Astrocyte (in vitro differentiated cells and primary cell): ENCODE measurements around the gene TOLLIP. TPM values are rescaled to one million over a fixed set of nuclear protein-coding genes. Genes with fewer than 3 reads are reported as not detected.
"Not testable (repeated sequence)": the region's sequence is repeated elsewhere in the genome, so short reads cannot be mapped to it uniquely, and the experiment has no call there.

Source experiments
- DNase-seq: peaks from one replicate; pipeline ENCODE4 v3.0.0-alpha.2; 2010; ENCODE audit warnings: low read depth
- FAIRE-seq: peaks from 2 replicates; lab custom pipeline; 2011; peaks lifted over from hg19 to GRCh38; lab: Jason Lieb, UNC
- H2AFZ ChIP-seq: 2 replicates; pipeline ENCODE4 v1.6.0; 2012; ENCODE audit warnings: low read depth, low read length, inconsistent platforms
- H3K27ac ChIP-seq: 2 replicates; pipeline ENCODE4 v1.5.1; 2011; ENCODE audit warnings: low read depth, low read length, inconsistent platforms
- H3K27me3 ChIP-seq: 2 replicates; pipeline ENCODE4 v1.6.0; 2011; ENCODE audit warnings: low read length, inconsistent platforms; ENCODE audit not compliant: insufficient read depth
- H3K36me3 ChIP-seq: 2 replicates; pipeline ENCODE4 v1.5.1; 2011; ENCODE audit warnings: low read length, inconsistent platforms; ENCODE audit not compliant: insufficient read depth
- H3K4me1 ChIP-seq: 2 replicates; pipeline ENCODE4 v1.5.1; 2011; ENCODE audit warnings: low read length, inconsistent platforms; ENCODE audit not compliant: insufficient read depth
- H3K4me2 ChIP-seq: 2 replicates; pipeline ENCODE4 v1.6.0; 2012; ENCODE audit warnings: low read length, inconsistent platforms
- H3K4me3 ChIP-seq: 2 replicates; pipeline ENCODE4 v1.5.1; 2011; ENCODE audit warnings: low read depth, mild to moderate bottlenecking, low read length, inconsistent platforms; ENCODE audit not compliant: insufficient read depth
- H3K79me2 ChIP-seq: 2 replicates; pipeline ENCODE4 v1.6.0; 2012; ENCODE audit warnings: mild to moderate bottlenecking, low read length, inconsistent platforms; ENCODE audit not compliant: insufficient read depth
- H3K9ac ChIP-seq: 2 replicates; pipeline ENCODE4 v1.6.0; 2012; ENCODE audit warnings: mild to moderate bottlenecking, low read length, inconsistent platforms
- H3K9me3 ChIP-seq: 2 replicates; pipeline ENCODE4 v1.5.1; 2012; ENCODE audit warnings: low read depth, mild to moderate bottlenecking, low read length, inconsistent platforms; ENCODE audit not compliant: insufficient read depth
- H4K20me1 ChIP-seq: 2 replicates; pipeline ENCODE4 v1.6.0; 2012; ENCODE audit warnings: low read length, inconsistent platforms; ENCODE audit not compliant: insufficient read depth
- H3K27ac Mint-ChIP-seq: one replicate; pipeline ENCODE4 v1.8.0; 2021; ENCODE audit warnings: mild to moderate bottlenecking, mixed read lengths; ENCODE audit not compliant: unreplicated experiment
- H3K27me3 Mint-ChIP-seq: one replicate; pipeline ENCODE4 v1.8.0; 2021; ENCODE audit warnings: low read depth, mixed read lengths; ENCODE audit not compliant: unreplicated experiment
- H3K36me3 Mint-ChIP-seq: one replicate; pipeline ENCODE4 v1.8.0; 2021; ENCODE audit warnings: low read depth, mixed read lengths; ENCODE audit not compliant: unreplicated experiment
- H3K4me1 Mint-ChIP-seq: one replicate; pipeline ENCODE4 v1.8.0; 2021; ENCODE audit warnings: low read depth, mixed read lengths; ENCODE audit not compliant: unreplicated experiment
- H3K4me3 Mint-ChIP-seq: one replicate; pipeline ENCODE4 v1.8.0; 2021; ENCODE audit warnings: mild to moderate bottlenecking, moderate library complexity, mixed read lengths; ENCODE audit not compliant: unreplicated experiment
- H3K9me3 Mint-ChIP-seq: one replicate; pipeline ENCODE4 v1.8.0; 2021; ENCODE audit warnings: mild to moderate bottlenecking, mixed read lengths; ENCODE audit not compliant: unreplicated experiment
- CTCF ChIP-seq: IDR thresholded peaks from 2 replicates; pipeline ENCODE4 v1.5.1; 2011; ENCODE audit warnings: low read depth, mild to moderate bottlenecking, inconsistent platforms, low read length, moderate library complexity; ENCODE audit not compliant: insufficient read depth
- EZH2 ChIP-seq: IDR thresholded peaks from 2 replicates; pipeline ENCODE4 v1.6.1; 2012; ENCODE audit warnings: mild to moderate bottlenecking, low read length, inconsistent platforms; ENCODE audit not compliant: insufficient read depth
- total RNA-seq: library from RNA; stranded (reverse); gene quantifications from 2 replicates; pipeline ENCODE4 v1.2.1, GENCODE V29; 2021

TOLLIP gene
- total RNA-seq, 1 donor from 2014 or later, result 46.4 TPM

GRCh38 chr11:1252371-1253102 lies 56.9 kb downstream of the TOLLIP start:
- TF ChIP-seq CTCF (no peak), EZH2 (no peak)
- H3K9ac ChIP-seq, result no peak overlapping the region
- Mint-ChIP-seq H3K27ac (no peak overlapping the region), H3K4me3 (no peak overlapping the region), H3K4me1 (no peaks in the 10 kb centered on the region), H3K36me3 (peaks cover 3% of the 10 kb centered on the region), H3K27me3 (peaks cover 4% of the 10 kb centered on the region), H3K9me3 (peaks cover 14% of the 10 kb centered on the region)
- H3K79me2 ChIP-seq, result no peaks in the 10 kb centered on the region
- H3K4me1 ChIP-seq, result no peaks in the 10 kb centered on the region
- no peak overlapping the region for H3K4me2 ChIP-seq
- no peak overlapping the region for H2AFZ ChIP-seq
- no peak overlapping the region for H3K4me3 ChIP-seq
- H3K36me3 ChIP-seq, result no peaks in the 10 kb centered on the region
- no peak overlapping the region for H3K27ac ChIP-seq
- no peaks in the 10 kb centered on the region for H4K20me1 ChIP-seq
- peaks cover 5% of the 10 kb centered on the region for H3K9me3 ChIP-seq
- no peaks in the 10 kb centered on the region for H3K27me3 ChIP-seq
- FAIRE-seq, result no peak
- DNase-seq, result no peak

DNA sequence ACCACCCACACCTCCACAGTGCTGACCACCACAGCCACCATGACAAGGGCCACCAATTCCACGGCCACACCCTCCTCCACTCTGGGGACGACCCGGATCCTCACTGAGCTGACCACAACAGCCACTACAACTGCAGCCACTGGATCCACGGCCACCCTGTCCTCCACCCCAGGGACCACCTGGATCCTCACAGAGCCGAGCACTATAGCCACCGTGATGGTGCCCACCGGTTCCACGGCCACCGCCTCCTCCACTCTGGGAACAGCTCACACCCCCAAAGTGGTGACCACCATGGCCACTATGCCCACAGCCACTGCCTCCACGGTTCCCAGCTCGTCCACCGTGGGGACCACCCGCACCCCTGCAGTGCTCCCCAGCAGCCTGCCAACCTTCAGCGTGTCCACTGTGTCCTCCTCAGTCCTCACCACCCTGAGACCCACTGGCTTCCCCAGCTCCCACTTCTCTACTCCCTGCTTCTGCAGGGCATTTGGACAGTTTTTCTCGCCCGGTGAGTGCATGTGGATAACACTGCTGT lies 58.1 kb downstream of the TOLLIP start:
- TF ChIP-seq EZH2 (no peak), CTCF (no peak)
- no peaks in the 10 kb centered on the region for H3K4me1 ChIP-seq
- H4K20me1 ChIP-seq, result no peaks in the 10 kb centered on the region
- Mint-ChIP-seq H3K36me3 (peaks cover 3% of the 10 kb centered on the region), H3K4me1 (no peaks in the 10 kb centered on the region), H3K9me3 (peaks cover 17% of the 10 kb centered on the region), H3K4me3 (no peak overlapping the region), H3K27ac (no peak overlapping the region), H3K27me3 (peaks cover 4% of the 10 kb centered on the region)
- H3K4me2 ChIP-seq, result no peak overlapping the region
- no peaks in the 10 kb centered on the region for H3K36me3 ChIP-seq
- H3K27me3 ChIP-seq, result no peaks in the 10 kb centered on the region
- FAIRE-seq (no peak), DNase-seq (no peak)
- H2AFZ ChIP-seq, result no peak overlapping the region
- no peaks in the 10 kb centered on the region for H3K79me2 ChIP-seq
- no peak overlapping the region for H3K9ac ChIP-seq
- no peak overlapping the region for H3K27ac ChIP-seq
- H3K9me3 ChIP-seq, result peaks cover 5% of the 10 kb centered on the region
- H3K4me3 ChIP-seq, result no peak overlapping the region

DNA sequence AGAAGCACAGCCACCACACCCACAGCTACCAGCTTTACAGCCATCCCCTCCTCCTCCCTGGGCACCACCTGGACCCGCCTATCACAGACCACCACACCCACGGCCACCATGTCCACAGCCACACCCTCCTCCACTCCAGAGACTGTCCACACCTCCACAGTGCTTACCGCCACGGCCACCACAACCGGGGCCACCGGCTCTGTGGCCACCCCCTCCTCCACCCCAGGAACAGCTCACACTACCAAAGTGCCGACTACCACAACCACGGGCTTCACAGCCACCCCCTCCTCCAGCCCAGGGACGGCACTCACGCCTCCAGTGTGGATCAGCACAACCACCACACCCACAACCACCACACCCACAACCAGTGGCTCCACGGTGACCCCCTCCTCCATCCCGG lies 59.0 kb downstream of the TOLLIP start:
- not testable (repeated sequence) for H3K27me3 ChIP-seq, H3K27me3 Mint-ChIP-seq, H2AFZ ChIP-seq, H3K36me3 ChIP-seq, H3K4me3 ChIP-seq, H3K36me3 Mint-ChIP-seq, H3K4me1 Mint-ChIP-seq, H4K20me1 ChIP-seq, H3K4me2 ChIP-seq, FAIRE-seq, H3K27ac Mint-ChIP-seq, H3K79me2 ChIP-seq, H3K4me1 ChIP-seq, H3K4me3 Mint-ChIP-seq, DNase-seq, H3K9ac ChIP-seq, H3K9me3 ChIP-seq, H3K27ac ChIP-seq
- H3K9me3 Mint-ChIP-seq, result peaks cover 17% of the 10 kb centered on the region

DNA sequence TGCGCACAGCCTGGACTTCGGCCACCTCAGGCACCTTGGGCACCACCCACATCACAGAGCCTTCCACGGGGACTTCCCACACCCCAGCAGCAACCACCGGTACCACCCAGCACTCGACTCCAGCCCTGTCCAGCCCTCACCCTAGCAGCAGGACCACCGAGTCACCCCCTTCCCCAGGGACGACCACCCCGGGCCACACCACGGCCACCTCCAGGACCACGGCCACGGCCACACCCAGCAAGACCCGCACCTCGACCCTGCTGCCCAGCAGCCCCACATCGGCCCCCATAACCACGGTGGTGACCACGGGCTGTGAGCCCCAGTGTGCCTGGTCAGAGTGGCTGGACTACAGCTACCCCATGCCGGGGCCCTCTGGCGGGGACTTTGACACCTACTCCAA lies 60.5 kb downstream of the TOLLIP start:
- not testable (repeated sequence) for H3K36me3 Mint-ChIP-seq, H3K27ac ChIP-seq, DNase-seq, H3K4me1 Mint-ChIP-seq, H3K4me1 ChIP-seq, FAIRE-seq, H3K27me3 ChIP-seq, H3K4me3 ChIP-seq, H3K4me2 ChIP-seq, H3K9ac ChIP-seq, H4K20me1 ChIP-seq, H3K27ac Mint-ChIP-seq, H3K9me3 ChIP-seq, H3K79me2 ChIP-seq, H2AFZ ChIP-seq, H3K36me3 ChIP-seq, H3K27me3 Mint-ChIP-seq, H3K4me3 Mint-ChIP-seq
- peaks cover 17% of the 10 kb centered on the region for H3K9me3 Mint-ChIP-seq

GRCh38 chr11:1247026-1247425 lies 62.4 kb downstream of the TOLLIP start:
- not testable (repeated sequence) for H3K27me3 Mint-ChIP-seq

More at GRCh38 chr11:1247026-1247425, 62.4 kb downstream of the TOLLIP start:
- not testable (repeated sequence) for H4K20me1 ChIP-seq, H3K4me2 ChIP-seq, H2AFZ ChIP-seq, H3K9me3 ChIP-seq, H3K9ac ChIP-seq, H3K27ac Mint-ChIP-seq, H3K27ac ChIP-seq, H3K36me3 ChIP-seq, FAIRE-seq, H3K4me3 ChIP-seq, H3K4me1 ChIP-seq, H3K27me3 ChIP-seq, H3K4me1 Mint-ChIP-seq, H3K79me2 ChIP-seq, H3K36me3 Mint-ChIP-seq, DNase-seq, H3K4me3 Mint-ChIP-seq
- H3K9me3 Mint-ChIP-seq, result peaks cover 17% of the 10 kb centered on the region
